NCI-H82 (cell line): ENCODE measurements around the gene PLCB1.

Source experiments
- DNase-seq: peaks from one replicate; lab custom pipeline; 2025; lab: John Stamatoyannopoulos, UW

PLCB1 gene

GRCh38 chr20:8880085-8880853, 748.2 kb downstream of the PLCB1 start:
- DNase-seq = no peak

GRCh38 chr20:8891039-8891438, 759.0 kb downstream of the PLCB1 start:
- DNase-seq = no peak

- DNase-seq = no peak
Measured at GRCh38 chr20:8895472-8895871, 763.4 kb downstream of the PLCB1 start.

- no peak for DNase-seq
Measured at GRCh38 chr20:8898823-8899222, 766.8 kb downstream of the PLCB1 start.

- DNase-seq = peak; percentile 61
Measured at GRCh38 chr20:8901237-8902025, 769.4 kb downstream of the PLCB1 start.

GRCh38 chr20:8903655-8904605, 771.9 kb downstream of the PLCB1 start:
- no peak for DNase-seq

GRCh38 chr20:8909596-8909995, 777.5 kb downstream of the PLCB1 start:
- no peak for DNase-seq

- DNase-seq = peak; percentile 18
Measured at GRCh38 chr20:8912096-8912495, 780.0 kb downstream of the PLCB1 start.

GRCh38 chr20:8912731-8913130, 780.7 kb downstream of the PLCB1 start:
- peak; percentile 89 for DNase-seq

GRCh38 chr20:8913456-8913855, 781.4 kb downstream of the PLCB1 start:
- peak; percentile 35 for DNase-seq

- no peak for DNase-seq
Measured at GRCh38 chr20:8914421-8914820, 782.4 kb downstream of the PLCB1 start.

GRCh38 chr20:8917084-8917483, 785.0 kb downstream of the PLCB1 start:
- no peak for DNase-seq

- no peak for DNase-seq
Measured at GRCh38 chr20:8918145-8918544, 786.1 kb downstream of the PLCB1 start.

GRCh38 chr20:8924539-8924938, 792.5 kb downstream of the PLCB1 start:
- no peak for DNase-seq

- no peak for DNase-seq
Measured at GRCh38 chr20:8930726-8931125, 798.7 kb downstream of the PLCB1 start.

GRCh38 chr20:8932192-8933165, 800.4 kb downstream of the PLCB1 start:
- DNase-seq = no peak

- peak; percentile 66 for DNase-seq
Measured at GRCh38 chr20:8933381-8933807, 801.3 kb downstream of the PLCB1 start.

- DNase-seq = no peak
Measured at GRCh38 chr20:8934362-8934761, 802.3 kb downstream of the PLCB1 start.
